Pulmonary artery endothelial cell (primary cell): ENCODE measurements around the gene BIRC6. TPM values are rescaled to one million over a fixed set of nuclear protein-coding genes. Genes with fewer than 3 reads are reported as not detected.
A peak's percentile ranks its signal among the peaks of the same experiment; 100 is the strongest.
"Not testable (repeated sequence)": the region's sequence is repeated elsewhere in the genome, so short reads cannot be mapped to it uniquely, and the experiment has no call there.

Experiments
- DNase-seq: peaks from one replicate; pipeline ENCODE4 v3.0.0-alpha.2; 2011; ENCODE audit warnings: low read depth, low spot score
- total RNA-seq: library from RNA; depleted of rRNA; stranded (reverse); fragments of >200 nt; gene quantifications from 2 replicates; pipeline ENCODE4 v1.2.3, GENCODE V29; 2014

Gene BIRC6
- total RNA-seq, 1 donor from 2014 or later: 159 TPM

DNA sequence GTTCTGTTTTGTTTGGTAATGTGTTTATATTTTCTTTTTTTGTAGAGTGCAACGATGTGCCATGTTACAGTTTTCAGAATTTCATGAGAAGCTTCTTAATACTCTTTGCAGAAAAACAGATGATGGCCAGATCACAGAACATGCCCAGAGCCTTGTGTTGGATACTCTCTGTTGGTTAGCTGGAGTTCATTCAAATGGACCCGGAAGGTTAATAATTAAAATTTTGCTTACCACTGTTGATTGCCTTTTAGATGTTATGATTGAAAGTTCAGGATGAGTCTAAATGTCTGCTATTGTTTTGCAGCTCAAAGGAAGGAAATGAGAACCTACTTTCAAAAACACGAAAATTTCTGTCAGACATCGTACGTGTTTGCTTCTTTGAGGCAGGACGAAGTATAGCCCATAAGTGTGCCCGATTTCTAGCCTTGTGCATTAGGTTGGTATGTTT, 85.2 kb downstream of the BIRC6 start:
- DNase-seq: no peak

DNA sequence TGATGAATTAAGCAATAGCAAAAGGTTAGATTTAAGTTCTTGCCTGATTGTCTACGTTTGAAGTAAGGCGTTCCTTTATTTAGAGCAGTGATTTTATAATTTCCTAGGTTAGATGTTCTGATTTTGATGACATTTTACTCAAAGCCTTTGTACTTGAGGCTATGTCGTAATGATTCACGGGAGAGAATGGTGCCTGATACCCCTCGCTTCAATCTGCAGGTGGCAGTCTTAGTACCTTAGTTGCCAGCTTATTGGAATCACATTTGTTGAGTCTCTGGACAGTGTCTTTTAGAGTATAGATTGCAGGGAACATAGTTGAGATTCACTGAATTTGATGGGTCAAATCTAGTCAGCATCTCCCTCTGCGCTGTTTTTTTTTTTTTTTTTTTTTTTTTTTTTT, 89.5 kb downstream of the BIRC6 start:
- no peak for DNase-seq

GRCh38 chr2:32450851-32451250, 94.0 kb downstream of the BIRC6 start:
- no peak for DNase-seq

GRCh38 chr2:32452338-32453064, 95.7 kb downstream of the BIRC6 start:
- DNase-seq: no peak

DNA sequence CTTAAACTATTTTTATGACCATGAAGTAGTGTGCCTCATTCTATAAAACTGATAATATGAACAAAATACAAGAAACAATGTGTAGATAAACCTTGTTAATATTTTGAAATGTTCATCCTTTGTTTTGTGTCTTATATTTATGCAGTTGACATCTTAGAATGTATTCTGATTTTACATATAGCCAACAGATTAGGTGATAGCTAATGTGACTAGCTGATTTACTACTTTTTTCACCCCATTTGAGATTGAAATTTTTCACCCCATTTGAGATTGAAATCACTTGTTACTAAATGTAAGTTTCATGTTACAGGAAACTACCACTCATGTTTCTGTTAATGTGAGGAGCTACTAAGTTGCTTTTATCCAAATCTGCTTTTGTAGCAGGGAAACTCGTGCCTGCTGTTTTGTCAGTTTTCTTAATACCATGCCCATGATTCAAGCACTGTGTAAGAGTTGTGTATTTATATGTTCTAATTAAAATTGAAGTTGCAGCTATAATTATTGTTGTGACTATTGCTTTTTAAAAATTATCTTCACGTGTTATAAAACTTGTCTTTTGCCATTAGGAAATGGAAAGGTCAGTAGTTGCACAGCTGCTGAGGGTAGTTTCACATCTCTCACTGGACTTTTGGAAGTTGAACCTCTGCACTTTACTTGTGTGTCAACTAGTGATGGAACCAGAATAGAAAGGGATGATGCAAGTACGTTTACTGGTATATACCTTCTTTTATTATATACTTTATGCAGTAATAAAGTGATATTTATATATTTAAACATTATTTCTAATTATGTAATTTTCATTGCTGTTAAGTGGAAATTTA, 96.6 kb downstream of the BIRC6 start:
- no peak for DNase-seq

DNA sequence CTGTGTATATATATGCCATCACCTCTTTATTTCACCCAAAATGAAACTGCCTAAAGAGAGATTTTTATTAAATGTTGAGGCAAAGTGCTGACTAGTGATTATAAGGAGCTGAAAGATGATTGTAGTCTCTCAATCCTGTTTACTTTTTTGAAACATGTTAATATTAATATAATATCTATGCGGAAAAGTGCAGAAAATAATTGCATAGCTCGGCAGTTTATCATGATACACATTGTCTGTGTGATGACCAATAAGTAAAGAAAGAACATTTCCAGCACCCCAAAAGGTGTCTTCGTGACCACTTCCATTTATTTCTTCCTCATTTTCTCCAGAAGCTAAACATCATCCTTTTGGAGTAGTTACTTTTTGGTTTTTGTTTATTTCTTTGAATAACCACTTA, 99.0 kb downstream of the BIRC6 start:
- DNase-seq: no peak

- DNase-seq: no peak
Observed at GRCh38 chr2:32456808-32457207, 100.0 kb downstream of the BIRC6 start.

DNA sequence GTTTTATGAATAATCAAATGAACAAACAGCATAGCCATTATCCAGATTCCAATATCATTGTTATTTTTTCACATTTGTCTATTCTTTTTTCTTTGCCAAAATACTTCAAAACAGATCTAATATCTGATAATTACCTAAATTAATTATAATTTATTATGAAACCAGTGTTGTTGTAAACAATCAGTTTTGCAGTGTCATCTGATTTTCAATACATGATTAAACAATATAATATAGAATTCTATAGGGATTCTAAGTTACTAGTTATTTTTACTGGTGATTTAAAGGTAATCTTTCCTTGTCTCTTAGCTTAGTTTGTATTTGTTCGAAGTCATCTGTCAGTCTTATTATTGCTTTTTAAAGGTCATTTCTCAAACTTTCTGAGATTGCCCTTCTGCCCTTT, 101.0 kb downstream of the BIRC6 start:
- DNase-seq: no peak

GRCh38 chr2:32460861-32461260, 104.0 kb downstream of the BIRC6 start:
- DNase-seq: not testable (repeated sequence)

- DNase-seq: no peak
Observed at GRCh38 chr2:32463110-32463509, 106.3 kb downstream of the BIRC6 start.

DNA sequence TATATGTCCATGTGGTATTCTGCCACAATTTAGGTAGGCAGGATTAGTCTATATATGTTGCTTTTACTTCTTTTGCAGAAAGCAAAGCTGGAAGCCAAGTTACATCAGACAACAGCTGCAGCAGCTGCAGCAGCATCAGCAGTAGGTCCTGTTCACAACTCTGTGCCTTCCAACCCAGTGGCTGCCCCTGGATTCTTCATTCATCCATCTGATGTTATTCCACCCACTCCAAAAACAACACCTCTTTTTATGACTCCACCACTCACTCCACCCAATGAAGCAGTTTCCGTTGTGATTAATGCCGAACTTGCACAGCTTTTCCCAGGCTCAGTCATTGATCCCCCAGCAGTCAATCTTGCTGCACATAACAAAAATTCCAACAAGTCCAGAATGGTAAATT, 107.6 kb downstream of the BIRC6 start:
- no peak for DNase-seq

DNA sequence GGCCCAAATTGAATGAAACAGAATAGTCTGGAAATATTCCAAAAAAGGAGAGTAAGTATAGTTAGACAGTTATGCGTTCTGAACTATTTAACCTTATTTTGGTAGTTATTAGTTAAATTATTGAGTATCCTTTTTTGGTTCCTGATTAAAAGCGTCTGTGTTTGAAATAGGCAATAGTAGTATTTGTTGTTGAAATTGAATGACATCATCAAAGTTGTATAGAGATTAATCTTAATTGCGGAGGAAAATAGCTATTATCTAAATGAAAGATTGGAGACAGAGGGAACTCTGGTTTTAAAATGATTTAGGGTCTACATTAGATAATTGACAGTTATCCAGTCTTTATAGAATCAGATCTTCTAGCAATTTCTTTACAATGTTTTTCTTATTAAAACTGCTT, 115.8 kb downstream of the BIRC6 start:
- DNase-seq: no peak

- no peak for DNase-seq
Observed at GRCh38 chr2:32474381-32474780, 117.6 kb downstream of the BIRC6 start.

GRCh38 chr2:32478889-32479620, 122.2 kb downstream of the BIRC6 start:
- no peak for DNase-seq

GRCh38 chr2:32479993-32480392, 123.2 kb downstream of the BIRC6 start:
- no peak for DNase-seq

GRCh38 chr2:32482471-32482870, 125.6 kb downstream of the BIRC6 start:
- no peak for DNase-seq

GRCh38 chr2:32484937-32485336, 128.1 kb downstream of the BIRC6 start:
- DNase-seq: no peak

DNA sequence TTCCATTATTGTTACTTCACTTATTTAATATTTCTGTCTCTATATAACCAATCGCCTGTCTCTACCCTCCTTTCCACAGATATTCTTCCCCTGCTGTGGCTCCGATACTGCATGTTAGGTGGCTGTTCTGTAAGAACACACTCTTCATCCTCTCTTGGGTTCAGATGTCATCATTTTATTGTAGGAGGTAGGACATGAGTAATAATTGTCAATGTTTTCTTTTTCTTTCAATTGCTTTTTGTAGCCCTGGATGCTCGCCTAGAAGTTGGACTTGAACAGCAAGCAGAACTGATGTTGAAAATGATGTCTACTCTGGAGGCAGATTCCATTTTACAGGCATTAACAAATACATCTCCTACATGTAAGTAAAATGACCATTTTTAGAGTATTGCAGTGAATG, 128.6 kb downstream of the BIRC6 start:
- DNase-seq: no peak

- peak; percentile 33 for DNase-seq
Observed at GRCh38 chr2:32489061-32489460, 132.2 kb downstream of the BIRC6 start.

DNA sequence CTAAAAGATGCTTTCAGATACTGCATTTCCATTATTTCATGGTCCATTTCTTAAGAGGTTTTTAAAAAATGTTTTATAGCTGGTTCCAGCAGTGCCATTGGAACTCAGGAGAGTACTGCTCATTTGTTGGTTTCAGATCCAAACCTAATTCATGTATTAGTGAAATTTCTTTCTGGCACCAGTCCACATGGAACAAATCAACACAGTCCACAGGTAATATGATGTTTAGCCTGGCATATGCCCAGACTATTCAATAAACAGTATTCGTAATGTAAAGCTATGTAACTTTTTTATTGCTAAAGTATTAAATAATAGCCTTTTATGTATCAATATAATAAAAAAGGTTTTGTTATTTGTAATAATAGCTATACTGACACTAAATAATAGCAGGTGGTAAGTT, 134.5 kb downstream of the BIRC6 start:
- no peak for DNase-seq

- DNase-seq: no peak
Observed at GRCh38 chr2:32495139-32495538, 138.3 kb downstream of the BIRC6 start.

DNA sequence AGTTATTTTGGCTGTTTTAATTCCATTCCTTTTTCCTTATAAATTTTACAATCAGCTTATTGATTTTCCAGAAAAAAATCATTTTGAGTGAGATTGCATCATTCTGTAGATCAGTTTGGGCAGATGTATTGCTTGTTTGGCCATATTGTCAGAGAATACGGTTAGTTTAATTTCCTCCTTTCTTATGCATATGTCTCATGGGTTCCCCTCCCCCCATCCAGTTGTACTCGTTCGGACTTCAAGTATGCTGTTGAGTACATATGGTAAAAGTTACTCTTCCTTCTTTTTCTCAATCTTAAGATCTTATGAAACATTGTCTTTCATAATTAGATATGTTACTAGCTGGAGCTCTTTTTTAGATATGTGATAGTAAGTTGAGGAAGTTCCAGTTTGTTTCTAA, 139.8 kb downstream of the BIRC6 start:
- no peak for DNase-seq
